CD4-positive, alpha-beta T cell (primary cell): ENCODE results near the gene GALNTL6. TPM values are rescaled to one million over a fixed set of nuclear protein-coding genes. Genes with fewer than 3 reads are reported as not detected.

Experiments used
- ATAC-seq: fragments of 200-7000 bp; cut with Tn5 transposase; one replicate; pipeline ENCODE4 v1.10.0; 2022; ENCODE audit warnings: mild to moderate bottlenecking; ENCODE audit not compliant: poor library complexity
- CTCF ChIA-PET: fragments of 350-600 bp; sonication (Branson Sonifier 250); formaldehyde crosslinking; loops from one replicate; lab custom pipeline; 2021; ENCODE audit warnings: antibody characterized with exemption, inconsistent platforms; lab: Charles Lee
- POLR2A ChIA-PET: fragments of 350-600 bp; sonication (Branson Sonifier 250); formaldehyde crosslinking; loops from one replicate; lab custom pipeline; 2021; ENCODE audit warnings: antibody characterized with exemption, inconsistent platforms; lab: Charles Lee
- DNase-seq, 14 experiments: peaks; one replicate each; pipeline ENCODE4 v3.0.0-alpha.2; 2013 to 2020; ENCODE audit warnings: mixed read lengths in 2 of 14
- H3K27ac ChIP-seq, 2 donors: one replicate each; pipeline versions ENCODE4 v1.5.1 to v1.7.0; 2013; ENCODE audit warnings: low read length in 2 of 2, low read depth in 1 of 2, mild to moderate bottlenecking in 1 of 2
- H3K27me3 ChIP-seq, 2 experiments: 1 replicate in 1 of 2; 2 replicates in 1 of 2; pipeline versions ENCODE4 v1.6.1 to v1.7.0; 2013; ENCODE audit warnings: low read length in 2 of 2, control low read depth in 1 of 2, mild to moderate bottlenecking in 1 of 2, moderate library complexity in 1 of 2; ENCODE audit not compliant: insufficient read depth in 2 of 2, control insufficient read depth in 1 of 2
- H3K36me3 ChIP-seq: one replicate; pipeline ENCODE4 v1.6.1; 2013; ENCODE audit warnings: low read length, control low read depth; ENCODE audit not compliant: insufficient read depth
- H3K4me1 ChIP-seq: one replicate; pipeline ENCODE4 v1.6.1; 2013; ENCODE audit warnings: low read length, control low read depth; ENCODE audit not compliant: insufficient read depth
- H3K4me3 ChIP-seq: one replicate; pipeline ENCODE4 v1.5.1; 2013; ENCODE audit warnings: mild to moderate bottlenecking, low read length, moderate library complexity
- H3K9me3 ChIP-seq, 2 experiments: 1 replicate in 1 of 2; 2 replicates in 1 of 2; pipeline versions ENCODE4 v1.6.1 to v1.7.0; 2013; ENCODE audit warnings: low read length in 2 of 2, mild to moderate bottlenecking in 2 of 2, control low read depth in 1 of 2, moderate library complexity in 1 of 2; ENCODE audit not compliant: control insufficient read depth in 1 of 2, insufficient read depth in 1 of 2
- H3K27ac Mint-ChIP-seq: one replicate; pipeline ENCODE4 v1.8.0; 2020; ENCODE audit warnings: mixed read lengths
- H3K27me3 Mint-ChIP-seq: one replicate; pipeline ENCODE4 v1.8.0; 2021; ENCODE audit warnings: mixed read lengths
- H3K36me3 Mint-ChIP-seq: one replicate; pipeline ENCODE4 v1.8.0; 2021; ENCODE audit warnings: low read depth, mixed read lengths
- H3K4me1 Mint-ChIP-seq: one replicate; pipeline ENCODE4 v1.8.0; 2021; ENCODE audit warnings: low read depth, mixed read lengths
- H3K4me3 Mint-ChIP-seq: one replicate; pipeline ENCODE4 v1.8.0; 2020; ENCODE audit warnings: mild to moderate bottlenecking, mixed read lengths
- H3K9me3 Mint-ChIP-seq: one replicate; pipeline ENCODE4 v1.8.0; 2020; ENCODE audit warnings: mixed read lengths
- intact Hi-C, 2 experiments: fragments of 100-400 bp; cut with DNase I in 1 of 2; cut with micrococcal nuclease in 1 of 2; formaldehyde crosslinking; loops; one replicate each; pipeline versions ENCODE4 v1.15.1 to v1.9.0; 2023 to 2025; cut with DNase I, micrococcal nuclease
- total RNA-seq, 174 experiments: library from RNA in 2 of 174; stranded (reverse) in 2 of 174; gene quantifications; one replicate each; pipeline ENCODE4 v1.2.3 and lab custom pipeline; 2021 to 2026
- TF ChIP-seq, protein P1 (sequence below): fragments of 200-600 bp; IDR thresholded peaks from one replicate; pipeline ENCODE4 v1.8.0; 2022; ENCODE audit warnings: antibody characterized with exemption, mild to moderate bottlenecking

Gene GALNTL6
- total RNA-seq, 2 experiments from 2014 or later: not detected

DNA sequence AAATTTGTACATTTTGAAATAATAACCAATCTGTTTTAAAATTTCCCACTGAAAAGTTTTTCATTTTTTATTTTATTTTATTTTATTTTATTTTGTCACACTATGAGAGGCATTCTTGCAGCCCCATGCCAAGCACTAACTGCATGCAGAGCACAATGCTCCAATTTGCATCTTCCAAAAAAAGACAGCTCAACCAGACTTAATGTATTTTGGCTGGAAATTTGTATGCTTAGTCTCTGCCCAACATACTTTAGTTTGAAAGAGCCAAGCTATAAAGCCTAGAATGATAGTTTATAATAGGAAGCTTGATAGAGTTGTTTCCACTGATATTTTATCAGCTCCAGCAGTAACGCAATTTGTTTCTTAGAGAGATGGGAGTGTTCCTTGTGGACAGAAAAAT, 235.5 kb downstream of the GALNTL6 start:
- Histone ChIP-seq H3K36me3 (no peaks in the 10 kb centered on the region), H3K27ac (no peak overlapping the region), H3K4me1 (no peaks in the 10 kb centered on the region), H3K27me3 (no peaks in the 10 kb centered on the region), H3K4me3 (no peak overlapping the region), H3K9me3 (peaks cover 0 to 3% of the 10 kb centered on the region in 2 experiments)
- no peak overlapping the region for H3K4me3 Mint-ChIP-seq
- no peaks in the 10 kb centered on the region for H3K4me1 Mint-ChIP-seq
- ATAC-seq (no peak), DNase-seq (no peak)
- no peaks in the 10 kb centered on the region for H3K36me3 Mint-ChIP-seq
- intact Hi-C loops: no loop called here
- TF ChIP-seq, protein P1, sequence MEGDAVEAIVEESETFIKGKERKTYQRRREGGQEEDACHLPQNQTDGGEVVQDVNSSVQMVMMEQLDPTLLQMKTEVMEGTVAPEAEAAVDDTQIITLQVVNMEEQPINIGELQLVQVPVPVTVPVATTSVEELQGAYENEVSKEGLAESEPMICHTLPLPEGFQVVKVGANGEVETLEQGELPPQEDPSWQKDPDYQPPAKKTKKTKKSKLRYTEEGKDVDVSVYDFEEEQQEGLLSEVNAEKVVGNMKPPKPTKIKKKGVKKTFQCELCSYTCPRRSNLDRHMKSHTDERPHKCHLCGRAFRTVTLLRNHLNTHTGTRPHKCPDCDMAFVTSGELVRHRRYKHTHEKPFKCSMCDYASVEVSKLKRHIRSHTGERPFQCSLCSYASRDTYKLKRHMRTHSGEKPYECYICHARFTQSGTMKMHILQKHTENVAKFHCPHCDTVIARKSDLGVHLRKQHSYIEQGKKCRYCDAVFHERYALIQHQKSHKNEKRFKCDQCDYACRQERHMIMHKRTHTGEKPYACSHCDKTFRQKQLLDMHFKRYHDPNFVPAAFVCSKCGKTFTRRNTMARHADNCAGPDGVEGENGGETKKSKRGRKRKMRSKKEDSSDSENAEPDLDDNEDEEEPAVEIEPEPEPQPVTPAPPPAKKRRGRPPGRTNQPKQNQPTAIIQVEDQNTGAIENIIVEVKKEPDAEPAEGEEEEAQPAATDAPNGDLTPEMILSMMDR: no peak
- CTCF ChIA-PET: no interaction called here
- POLR2A ChIA-PET: no interaction called here
- H3K27me3 Mint-ChIP-seq: no peaks in the 10 kb centered on the region
- peaks cover 9% of the 10 kb centered on the region for H3K9me3 Mint-ChIP-seq
- H3K27ac Mint-ChIP-seq: no peak overlapping the region

DNA sequence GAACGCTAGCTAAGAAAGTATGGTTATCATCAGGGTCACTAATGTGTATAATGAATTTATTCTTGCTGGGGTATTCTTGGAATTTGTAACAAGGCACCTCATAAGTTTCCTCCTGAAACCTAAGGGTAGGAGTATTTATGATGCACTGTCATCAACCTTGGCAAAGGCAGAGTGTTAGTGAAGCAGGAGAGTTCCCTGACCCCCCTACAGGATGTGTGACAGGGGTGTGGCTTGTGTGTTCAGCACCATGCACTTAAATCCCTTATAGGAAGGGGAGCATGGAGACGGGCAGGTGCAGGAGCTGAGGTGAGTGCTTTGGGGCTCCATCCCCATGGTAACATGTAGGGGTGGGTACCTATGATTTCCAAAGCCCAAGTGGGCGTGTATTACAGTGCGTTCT, 237.7 kb downstream of the GALNTL6 start:
- ChIA-PET CTCF (no interaction called here), POLR2A (no interaction called here)
- no peaks in the 10 kb centered on the region for H3K4me1 Mint-ChIP-seq

DNA sequence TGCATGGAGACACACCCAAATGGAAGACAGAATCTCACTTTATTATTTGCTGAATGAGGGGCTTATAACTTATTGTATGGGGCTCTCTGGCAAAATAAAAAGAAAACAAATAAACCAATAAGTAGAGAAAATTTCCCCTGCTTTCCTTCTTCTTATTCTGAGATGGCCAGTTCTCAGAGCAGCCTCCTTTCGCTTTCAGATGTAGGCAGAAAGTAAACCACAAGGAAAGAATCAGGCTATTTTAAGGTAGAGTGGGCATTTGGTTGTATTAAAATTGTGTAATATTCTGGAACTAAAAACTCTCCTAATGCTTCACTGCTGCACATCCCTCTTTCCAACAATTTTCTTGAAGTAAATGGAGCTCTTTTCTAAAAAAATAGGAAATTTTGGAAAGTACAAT, 241.8 kb downstream of the GALNTL6 start:
- H3K4me1 ChIP-seq: no peaks in the 10 kb centered on the region
- H3K36me3 Mint-ChIP-seq: no peaks in the 10 kb centered on the region
- POLR2A ChIA-PET: no interaction called here

More for the DNA sequence above, 237.7 kb downstream of the GALNTL6 start:
- Histone ChIP-seq H3K4me1 (no peaks in the 10 kb centered on the region), H3K27ac (no peak overlapping the region), H3K9me3 (peaks cover 0 to 3% of the 10 kb centered on the region in 2 experiments), H3K4me3 (no peak overlapping the region), H3K36me3 (no peaks in the 10 kb centered on the region), H3K27me3 (no peaks in the 10 kb centered on the region)
- H3K36me3 Mint-ChIP-seq: no peaks in the 10 kb centered on the region
- ATAC-seq (no peak), DNase-seq (no peak)
- H3K9me3 Mint-ChIP-seq: peaks cover 3% of the 10 kb centered on the region
- H3K4me3 Mint-ChIP-seq: no peak overlapping the region
- H3K27me3 Mint-ChIP-seq: no peaks in the 10 kb centered on the region
- TF ChIP-seq, protein P1: no peak
- H3K27ac Mint-ChIP-seq: no peak overlapping the region
- intact Hi-C loops: no loop called here

More for the DNA sequence above, 241.8 kb downstream of the GALNTL6 start:
- H3K9me3 Mint-ChIP-seq: peaks cover 3% of the 10 kb centered on the region
- intact Hi-C loops: no loop called here
- H3K9me3 ChIP-seq: no peaks in the 10 kb centered on the region
- H3K27ac ChIP-seq: no peak overlapping the region
- no peak overlapping the region for H3K27ac Mint-ChIP-seq
- TF ChIP-seq, protein P1: no peak
- no peaks in the 10 kb centered on the region for H3K4me1 Mint-ChIP-seq
- no peaks in the 10 kb centered on the region for H3K27me3 ChIP-seq
- DNase-seq (no peak), ATAC-seq (no peak)
- no peak overlapping the region for H3K4me3 ChIP-seq
- no peak overlapping the region for H3K4me3 Mint-ChIP-seq
- no peaks in the 10 kb centered on the region for H3K27me3 Mint-ChIP-seq
- CTCF ChIA-PET: no interaction called here
- no peaks in the 10 kb centered on the region for H3K36me3 ChIP-seq
